Liver (tissue), 3 donors: ENCODE results near the gene SP100.

Source experiments
- GABPA ChIP-seq, 2 donors: IDR thresholded peaks in 1 of 2; conservative IDR thresholded peaks in 1 of 2; 2 replicates each; pipeline ENCODE4 v1.6.1; 2016; ENCODE audit warnings: antibody characterized with exemption in 2 of 2, mild to moderate bottlenecking in 1 of 2, moderate library complexity in 1 of 2
- HNF4A ChIP-seq, 2 donors: conservative IDR thresholded peaks; 2 replicates each; pipeline ENCODE4 v1.6.1; 2016; ENCODE audit warnings: antibody characterized with exemption in 2 of 2, mild to moderate bottlenecking in 2 of 2
- SP1 ChIP-seq: IDR thresholded peaks from 2 replicates; pipeline ENCODE4 v1.6.1; 2018; ENCODE audit warnings: antibody characterized with exemption, mild to moderate bottlenecking
- TAF1 ChIP-seq: conservative IDR thresholded peaks from 2 replicates; pipeline ENCODE4 v1.6.1; 2016; ENCODE audit warnings: antibody characterized with exemption, mild to moderate bottlenecking
- YY1 ChIP-seq: IDR thresholded peaks from 2 replicates; pipeline ENCODE4 v1.6.1; 2016; ENCODE audit warnings: antibody characterized with exemption, mild to moderate bottlenecking
- ZBTB33 ChIP-seq: IDR thresholded peaks from 2 replicates; pipeline ENCODE4 v1.6.1; 2016; ENCODE audit warnings: antibody characterized with exemption
- TF ChIP-seq, protein P1 (sequence below): fragments of 150-350 bp; IDR thresholded peaks from 2 replicates; pipeline ENCODE4 v1.5.1; 2017; ENCODE audit warnings: improper control_type of control experiment, low read depth, low read length; ENCODE audit not compliant: missing input control
- TF ChIP-seq, protein P2 (sequence below): IDR thresholded peaks from 2 replicates; pipeline ENCODE4 v1.6.1; 2016; ENCODE audit warnings: antibody characterized with exemption, mild to moderate bottlenecking
- donor health status: healthy.
- donor health status: healthy.

DNA sequence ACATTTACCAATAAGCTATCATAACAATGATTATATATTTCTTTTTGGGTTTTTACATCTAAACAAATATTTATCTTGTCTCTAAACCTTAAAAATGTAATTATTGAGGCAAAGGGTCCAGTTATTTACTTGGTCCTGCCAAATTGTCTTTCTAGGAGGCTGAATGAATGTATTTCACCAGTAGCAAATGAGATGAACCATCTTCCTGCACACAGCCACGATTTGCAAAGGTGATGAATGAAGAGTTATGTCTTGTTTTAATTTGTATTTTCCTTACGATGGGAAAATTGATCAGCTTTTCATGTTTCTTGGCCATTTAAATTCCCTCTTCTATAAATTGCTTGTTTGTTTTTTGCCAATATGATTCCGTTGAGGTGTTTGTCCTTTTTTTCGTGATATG is 1.4 kb downstream of the SP100 start:
- no peak for TF ChIP-seq TAF1
- TF ChIP-seq HNF4A (conservative IDR thresholded peaks at IDR 0.05), result no peak
- TF ChIP-seq GABPA (IDR thresholded peaks at IDR 0.05 in 1 of 2, conservative IDR thresholded peaks at IDR 0.05 in 1 of 2), result no peak
- TF ChIP-seq SP1, result no peak
- TF ChIP-seq, protein P1, sequence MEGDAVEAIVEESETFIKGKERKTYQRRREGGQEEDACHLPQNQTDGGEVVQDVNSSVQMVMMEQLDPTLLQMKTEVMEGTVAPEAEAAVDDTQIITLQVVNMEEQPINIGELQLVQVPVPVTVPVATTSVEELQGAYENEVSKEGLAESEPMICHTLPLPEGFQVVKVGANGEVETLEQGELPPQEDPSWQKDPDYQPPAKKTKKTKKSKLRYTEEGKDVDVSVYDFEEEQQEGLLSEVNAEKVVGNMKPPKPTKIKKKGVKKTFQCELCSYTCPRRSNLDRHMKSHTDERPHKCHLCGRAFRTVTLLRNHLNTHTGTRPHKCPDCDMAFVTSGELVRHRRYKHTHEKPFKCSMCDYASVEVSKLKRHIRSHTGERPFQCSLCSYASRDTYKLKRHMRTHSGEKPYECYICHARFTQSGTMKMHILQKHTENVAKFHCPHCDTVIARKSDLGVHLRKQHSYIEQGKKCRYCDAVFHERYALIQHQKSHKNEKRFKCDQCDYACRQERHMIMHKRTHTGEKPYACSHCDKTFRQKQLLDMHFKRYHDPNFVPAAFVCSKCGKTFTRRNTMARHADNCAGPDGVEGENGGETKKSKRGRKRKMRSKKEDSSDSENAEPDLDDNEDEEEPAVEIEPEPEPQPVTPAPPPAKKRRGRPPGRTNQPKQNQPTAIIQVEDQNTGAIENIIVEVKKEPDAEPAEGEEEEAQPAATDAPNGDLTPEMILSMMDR, result no peak
- no peak for TF ChIP-seq YY1
- TF ChIP-seq, protein P2, sequence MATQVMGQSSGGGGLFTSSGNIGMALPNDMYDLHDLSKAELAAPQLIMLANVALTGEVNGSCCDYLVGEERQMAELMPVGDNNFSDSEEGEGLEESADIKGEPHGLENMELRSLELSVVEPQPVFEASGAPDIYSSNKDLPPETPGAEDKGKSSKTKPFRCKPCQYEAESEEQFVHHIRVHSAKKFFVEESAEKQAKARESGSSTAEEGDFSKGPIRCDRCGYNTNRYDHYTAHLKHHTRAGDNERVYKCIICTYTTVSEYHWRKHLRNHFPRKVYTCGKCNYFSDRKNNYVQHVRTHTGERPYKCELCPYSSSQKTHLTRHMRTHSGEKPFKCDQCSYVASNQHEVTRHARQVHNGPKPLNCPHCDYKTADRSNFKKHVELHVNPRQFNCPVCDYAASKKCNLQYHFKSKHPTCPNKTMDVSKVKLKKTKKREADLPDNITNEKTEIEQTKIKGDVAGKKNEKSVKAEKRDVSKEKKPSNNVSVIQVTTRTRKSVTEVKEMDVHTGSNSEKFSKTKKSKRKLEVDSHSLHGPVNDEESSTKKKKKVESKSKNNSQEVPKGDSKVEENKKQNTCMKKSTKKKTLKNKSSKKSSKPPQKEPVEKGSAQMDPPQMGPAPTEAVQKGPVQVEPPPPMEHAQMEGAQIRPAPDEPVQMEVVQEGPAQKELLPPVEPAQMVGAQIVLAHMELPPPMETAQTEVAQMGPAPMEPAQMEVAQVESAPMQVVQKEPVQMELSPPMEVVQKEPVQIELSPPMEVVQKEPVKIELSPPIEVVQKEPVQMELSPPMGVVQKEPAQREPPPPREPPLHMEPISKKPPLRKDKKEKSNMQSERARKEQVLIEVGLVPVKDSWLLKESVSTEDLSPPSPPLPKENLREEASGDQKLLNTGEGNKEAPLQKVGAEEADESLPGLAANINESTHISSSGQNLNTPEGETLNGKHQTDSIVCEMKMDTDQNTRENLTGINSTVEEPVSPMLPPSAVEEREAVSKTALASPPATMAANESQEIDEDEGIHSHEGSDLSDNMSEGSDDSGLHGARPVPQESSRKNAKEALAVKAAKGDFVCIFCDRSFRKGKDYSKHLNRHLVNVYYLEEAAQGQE, result no peak
- TF ChIP-seq ZBTB33, result no peak
